Measurements from ENCODE around the gene TSGA10IP.

- no peak for TF ChIP-seq CTCF (IDR thresholded peaks at IDR 0.05 in 8 of 11, conservative IDR thresholded peaks at IDR 0.05 in 3 of 11)
- TF ChIP-seq POLR2AphosphoS5 (IDR thresholded peaks at IDR 0.05): no peak
- TF ChIP-seq POLR2A (IDR thresholded peaks at IDR 0.05): no peak
These were observed 26.8 kb downstream of the TSGA10IP start for GRCh38 chr11:65972116-65972515.
